Measurements from ENCODE around the gene S100A2. TPM values are rescaled to one million over a fixed set of nuclear protein-coding genes. Genes with fewer than 3 reads are reported as not detected.

S100A2 gene
- total and polyA plus RNA-seq, 2 experiments from 2014 or later = 1.7 to 8.6 TPM

GRCh38 chr1:153549741-153550397 is 15.8 kb downstream of the S100A2 start:
- 0 out of 2 replicates have a peak, but pooled peaks cover 12% of the 10 kb centered on the region for H3K79me2 ChIP-seq (ENCODE audit: insufficient read depth)
- peak overlapping the region; percentile 71 for H3K9ac ChIP-seq
- H3K9me3 ChIP-seq (ENCODE audit: low read depth) = no peaks in the 10 kb centered on the region
- in situ Hi-C loops (cut with MboI) = no loop called here
- TF ChIP-seq EZH2phosphoT487 (IDR thresholded peaks at IDR 0.05; ENCODE audit: insufficient read depth, low read depth) (no peak), EZH2 (IDR thresholded peaks at IDR 0.05; ENCODE audit: insufficient read depth, poor library complexity, severe bottlenecking) (no peak)
- H2AFZ ChIP-seq = no peak overlapping the region
- H3K4me2 ChIP-seq (ENCODE audit: unreplicated experiment) = peak overlapping the region; percentile 65
- no peaks in the 10 kb centered on the region for H4K20me1 ChIP-seq (ENCODE audit: insufficient read depth)
- H3K4me3 ChIP-seq = no peak overlapping the region
- DNase-seq = no peak
- H3K27me3 ChIP-seq (replicated peaks; ENCODE audit: insufficient read depth) = no peaks in the 10 kb centered on the region
- H3K27ac ChIP-seq = peak overlapping the region; percentile 86
- H3K4me1 ChIP-seq (ENCODE audit: insufficient read depth) = peaks cover 69% of the 10 kb centered on the region
- 49 to 61% methylated on average over 6 of the region's 6 CpGs for WGBS, 2 experiments (ENCODE audit: low coverage in 1 of 2, low lambda C conversion rate in 2 of 2, missing lambda C conversion rate in 2 of 2)
- H3F3A ChIP-seq (ENCODE audit: insufficient read depth) = peaks cover 34% of the 10 kb centered on the region
- no peaks in the 10 kb centered on the region for H3K9me2 ChIP-seq (ENCODE audit: insufficient read depth)
- no peaks in the 10 kb centered on the region for H3K36me3 ChIP-seq (ENCODE audit: low read depth)

GRCh38 chr1:153548722-153549688 is 16.6 kb downstream of the S100A2 start, which contains the start of gene S100A3:
Gene S100A3, minus strand, starts transcription at chr1:153549258. Its CDS starts 773 bp downstream, at chr1:153548485.
- Histone ChIP-seq H3K27me3 (replicated peaks; ENCODE audit: insufficient read depth) (no peaks in the 10 kb centered on the region), H3K9me2 (ENCODE audit: insufficient read depth) (no peaks in the 10 kb centered on the region), H3F3A (ENCODE audit: insufficient read depth) (peaks cover 31% of the 10 kb centered on the region), H3K4me1 (ENCODE audit: insufficient read depth) (peaks cover 72% of the 10 kb centered on the region), H3K9me3 (ENCODE audit: low read depth) (no peaks in the 10 kb centered on the region), H2AFZ (peak within 1 kb of the TSS; percentile 56), H3K79me2 (ENCODE audit: insufficient read depth) (peaks cover 20% of the 10 kb centered on the region), H3K9ac (peak within 1 kb of the TSS; percentile 71), H3K4me2 (ENCODE audit: unreplicated experiment) (peak within 1 kb of the TSS; percentile 65), H4K20me1 (ENCODE audit: insufficient read depth) (no peaks in the 10 kb centered on the region), H3K4me3 (peak within 1 kb of the TSS; percentile 28; the same call in 1 of the 2 replicates), H3K36me3 (ENCODE audit: low read depth) (no peaks in the 10 kb centered on the region), H3K27ac (peak within 1 kb of the TSS; percentile 86)
- in situ Hi-C loops (cut with MboI) = no loop called here
- TF ChIP-seq EZH2phosphoT487 (IDR thresholded peaks at IDR 0.05; ENCODE audit: insufficient read depth, low read depth) = no peak
- DNase-seq = peak; percentile 96
- 24% methylated on average over 14 of the region's 14 CpGs for WGBS, 2 experiments (ENCODE audit: low coverage in 1 of 2, low lambda C conversion rate in 2 of 2, missing lambda C conversion rate in 2 of 2)

DNA sequence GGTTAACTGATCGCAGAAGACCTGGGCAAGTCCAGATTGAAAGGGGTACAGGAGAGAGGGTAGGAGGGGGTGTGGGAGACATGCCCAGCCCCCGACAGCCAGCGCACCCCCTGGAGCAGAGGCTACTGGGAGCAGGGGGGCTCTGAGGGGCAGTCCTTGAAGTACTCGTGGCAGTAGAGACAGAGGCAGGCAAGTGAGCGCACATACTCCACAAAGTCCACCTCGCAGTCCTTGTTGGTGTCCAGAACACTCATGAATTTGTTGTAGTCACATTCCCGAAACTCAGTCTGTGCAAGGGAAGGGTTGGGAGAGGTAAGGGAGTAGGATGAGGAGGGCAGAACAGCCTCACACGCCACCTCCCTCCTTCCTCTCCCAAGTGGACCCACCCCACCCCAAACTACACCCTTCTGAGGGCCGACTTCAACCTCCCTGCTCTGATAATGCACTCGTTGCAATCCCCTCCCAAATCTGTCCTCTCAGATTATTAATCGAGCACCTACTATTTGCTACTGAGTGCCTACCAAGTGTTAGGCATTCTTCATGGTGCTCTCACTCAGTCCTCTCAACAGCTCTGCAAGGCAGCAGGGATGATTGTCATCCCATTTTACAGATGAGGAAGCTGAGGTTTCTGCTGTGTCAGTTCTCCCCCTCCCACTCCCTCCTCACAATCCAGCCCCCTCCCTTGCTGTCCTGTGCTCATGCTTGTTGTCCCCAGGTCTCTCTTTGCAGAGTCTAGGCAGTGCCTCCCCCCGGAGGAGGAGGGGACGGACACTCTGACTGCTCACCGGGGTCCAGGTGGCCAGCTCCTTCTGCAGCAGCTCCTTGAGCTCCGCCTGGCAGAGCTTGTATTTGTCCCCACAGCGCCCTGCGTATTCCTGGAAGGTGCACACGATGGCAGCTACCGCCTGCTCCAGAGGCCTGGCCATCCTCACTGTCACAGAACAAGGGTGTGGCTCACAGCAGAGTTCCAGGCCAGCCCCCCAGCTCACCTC is 17.8 kb downstream of the S100A2 start:
- H3K4me3 ChIP-seq = no peak overlapping the region; the same call in 1 of the 2 replicates
- 33 to 37% methylated on average over 16 to 19 of the region's 19 CpGs for WGBS, 2 experiments (ENCODE audit: low coverage in 1 of 2, low lambda C conversion rate in 2 of 2, missing lambda C conversion rate in 2 of 2)
- TF ChIP-seq EZH2phosphoT487 (IDR thresholded peaks at IDR 0.05; ENCODE audit: insufficient read depth, low read depth) = no peak
- no peak for TF ChIP-seq EZH2 (IDR thresholded peaks at IDR 0.05; ENCODE audit: insufficient read depth, poor library complexity, severe bottlenecking)
- peak overlapping the region; percentile 86 for H3K27ac ChIP-seq
- peaks cover 31% of the 10 kb centered on the region for H3F3A ChIP-seq (ENCODE audit: insufficient read depth)
- peak overlapping the region; percentile 87 for H3K9ac ChIP-seq
- H3K79me2 ChIP-seq (ENCODE audit: insufficient read depth) = peaks cover 22% of the 10 kb centered on the region
- peak overlapping the region; percentile 5; the same call in 1 of the 2 replicates for H2AFZ ChIP-seq
- no peaks in the 10 kb centered on the region for H3K36me3 ChIP-seq (ENCODE audit: low read depth)
- no peaks in the 10 kb centered on the region for H4K20me1 ChIP-seq (ENCODE audit: insufficient read depth)
- H3K4me1 ChIP-seq (ENCODE audit: insufficient read depth) = peaks cover 72% of the 10 kb centered on the region
- no peak for DNase-seq
- no peaks in the 10 kb centered on the region for H3K27me3 ChIP-seq (replicated peaks; ENCODE audit: insufficient read depth)
- H3K9me3 ChIP-seq (ENCODE audit: low read depth) = no peaks in the 10 kb centered on the region
- peak overlapping the region; percentile 89 for H3K4me2 ChIP-seq (ENCODE audit: unreplicated experiment)
- in situ Hi-C loops (cut with MboI) = no loop called here
- H3K9me2 ChIP-seq (ENCODE audit: insufficient read depth) = no peaks in the 10 kb centered on the region
